HG02943 (cell line): Measurements from ENCODE around the gene POU6F2.
A peak's percentile ranks its signal among the peaks of the same experiment; 100 is the strongest.
"Not testable (repeated sequence)": the region's sequence is repeated elsewhere in the genome, so short reads cannot be mapped to it uniquely, and the experiment has no call there.

ENCODE experiments used
- ATAC-seq: cut with Tn5 transposase; IDR thresholded peaks from one replicate; pipeline ENCODE4 v1.9.1; 2021; ENCODE audit warnings: mild to moderate bottlenecking, low read depth, moderate library complexity; ENCODE audit not compliant: unreplicated experiment

The POU6F2 gene

GRCh38 chr7:39293056-39293823, 315.5 kb downstream of the POU6F2 start:
- ATAC-seq: no peak

GRCh38 chr7:39294022-39294421, 316.3 kb downstream of the POU6F2 start:
- ATAC-seq: no peak

- no peak for ATAC-seq
Measured at GRCh38 chr7:39295796-39296195, 318.1 kb downstream of the POU6F2 start.

GRCh38 chr7:39299695-39300094, 322.0 kb downstream of the POU6F2 start:
- ATAC-seq: no peak

DNA sequence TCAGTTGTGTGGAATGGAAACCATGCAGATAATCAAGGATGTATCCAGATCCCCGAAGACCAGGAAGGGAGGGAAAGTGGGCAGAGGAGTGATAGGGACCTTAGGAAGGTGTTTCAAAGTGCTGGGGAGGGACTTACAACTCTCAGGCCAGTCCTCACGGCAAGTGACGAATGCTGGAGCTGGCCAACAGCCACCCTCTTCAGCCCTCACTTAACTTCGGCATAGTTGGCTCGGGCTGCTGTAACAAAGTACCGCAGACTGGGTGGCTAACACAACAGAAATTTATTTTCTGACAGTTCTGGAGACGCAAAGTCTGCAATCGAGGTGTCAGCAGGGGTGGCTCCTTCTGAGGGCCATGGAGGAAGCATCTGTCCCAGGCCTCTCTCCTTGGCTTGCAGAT, 322.6 kb downstream of the POU6F2 start:
- no peak for ATAC-seq

- no peak for ATAC-seq
Measured at GRCh38 chr7:39301543-39301942, 323.8 kb downstream of the POU6F2 start.

- ATAC-seq: no peak
Measured at GRCh38 chr7:39304178-39304577, 326.5 kb downstream of the POU6F2 start.

DNA sequence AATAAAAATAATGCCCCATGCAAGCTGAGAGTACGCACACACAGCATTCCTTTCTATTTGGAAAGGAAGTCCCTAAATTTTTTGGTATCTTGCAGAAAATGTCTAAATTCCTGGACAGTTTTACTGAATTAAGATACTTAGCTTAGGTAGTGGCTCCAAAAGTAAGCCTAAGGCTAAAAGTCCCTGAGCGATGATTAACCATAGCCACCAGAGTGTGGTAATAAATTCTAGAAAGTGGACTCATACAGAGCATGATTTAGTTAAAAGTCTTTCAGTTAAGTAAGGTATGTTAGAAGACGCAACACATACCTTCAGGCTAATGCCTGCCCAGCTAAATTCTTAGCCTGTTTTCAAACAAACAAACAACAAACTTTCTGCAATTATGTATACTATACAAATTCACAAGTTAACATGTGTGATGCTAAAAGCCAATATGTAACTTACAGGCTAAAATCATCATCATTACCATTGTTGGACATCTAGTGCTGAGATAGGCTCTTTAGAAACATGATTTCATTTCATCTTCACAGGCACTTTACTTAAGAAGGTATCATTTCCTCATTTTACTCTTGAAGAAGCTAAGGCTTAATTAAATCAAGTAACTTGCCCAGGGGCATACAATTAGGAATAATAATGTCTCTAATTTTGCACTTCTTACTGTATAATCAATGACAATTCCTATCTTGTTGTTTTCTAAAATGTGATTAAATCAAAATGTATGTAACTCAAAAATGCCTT, 327.1 kb downstream of the POU6F2 start:
- ATAC-seq: peak; percentile 67

- no peak for ATAC-seq
Measured at GRCh38 chr7:39306016-39306570, 328.4 kb downstream of the POU6F2 start.

- ATAC-seq: no peak
Measured at GRCh38 chr7:39310699-39311098, 333.0 kb downstream of the POU6F2 start.

DNA sequence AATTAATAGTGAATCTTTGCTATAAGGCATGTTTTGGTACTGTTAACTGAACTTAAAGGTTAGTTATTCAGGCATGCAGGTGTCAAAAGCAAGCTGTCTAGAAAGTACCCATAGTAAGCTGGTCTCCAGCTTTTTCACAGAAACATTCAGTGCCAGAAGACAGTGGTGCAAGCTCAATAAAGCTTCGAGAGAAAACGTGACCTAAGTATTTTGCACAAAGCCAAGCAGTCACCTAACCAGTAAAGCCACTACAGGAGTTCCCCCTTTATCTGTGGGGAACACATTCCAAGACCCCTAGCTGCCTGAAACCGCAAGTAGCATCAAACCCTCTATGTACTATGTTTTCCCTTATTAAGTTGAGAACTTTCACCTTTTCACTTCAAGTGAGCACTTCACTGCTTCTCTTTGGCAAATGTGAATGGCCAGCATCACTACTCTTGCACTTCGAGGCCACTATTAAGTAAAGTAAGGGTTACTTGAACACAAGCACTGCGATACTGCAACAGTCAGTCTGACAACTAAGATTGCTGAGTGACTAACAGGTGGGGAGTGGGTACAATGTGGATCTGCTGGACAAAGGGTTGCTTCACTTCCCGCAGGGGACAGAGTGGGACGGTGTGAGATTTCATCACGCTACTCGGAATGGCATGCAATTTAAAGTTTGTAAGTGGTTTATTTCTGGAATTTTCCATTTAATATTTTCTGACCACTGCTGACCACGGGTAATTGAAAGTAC, 334.7 kb downstream of the POU6F2 start:
- no peak for ATAC-seq

GRCh38 chr7:39313376-39313775, 335.7 kb downstream of the POU6F2 start:
- ATAC-seq: no peak

- no peak for ATAC-seq
Measured at GRCh38 chr7:39313974-39314373, 336.3 kb downstream of the POU6F2 start.

DNA sequence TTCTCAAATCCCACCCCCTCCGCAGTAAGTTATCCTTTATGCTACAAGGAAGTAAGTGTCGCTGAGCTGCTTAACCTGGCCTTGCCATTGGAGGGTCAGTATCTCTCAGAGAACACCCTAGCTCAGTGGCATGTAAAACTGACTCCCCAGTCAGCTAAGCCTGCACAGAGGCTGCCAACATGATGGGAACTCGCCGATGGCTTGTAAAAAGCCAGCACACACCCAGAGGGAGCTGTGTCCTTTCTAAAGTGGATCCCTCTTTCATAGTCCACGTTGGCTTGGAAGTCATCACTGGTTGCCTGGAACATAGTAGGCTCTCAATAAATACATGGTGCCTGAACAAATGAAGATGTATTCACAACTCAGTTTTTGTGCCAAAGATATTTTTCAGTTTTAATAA, 339.4 kb downstream of the POU6F2 start:
- no peak for ATAC-seq

- no peak for ATAC-seq
Measured at GRCh38 chr7:39317896-39318295, 340.2 kb downstream of the POU6F2 start.

DNA sequence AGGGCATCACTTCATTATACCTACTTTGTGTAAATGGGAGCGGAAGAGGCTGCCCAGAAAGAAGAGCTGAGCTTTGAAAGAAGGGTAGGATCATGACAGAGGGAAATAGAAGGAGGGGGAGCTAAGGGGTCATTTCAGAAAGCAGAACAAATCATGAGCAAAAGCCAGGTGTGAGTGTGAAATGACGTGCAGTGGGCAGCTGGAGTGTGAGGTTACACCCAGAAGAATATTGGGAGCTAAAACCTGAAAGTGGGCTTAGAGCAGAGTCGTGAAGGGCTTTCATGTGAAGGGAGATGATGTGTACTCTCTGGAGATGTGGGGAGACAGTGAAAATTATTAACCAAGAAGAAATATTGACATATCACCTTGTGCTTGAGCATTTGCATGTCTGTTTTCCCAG, 343.5 kb downstream of the POU6F2 start:
- no peak for ATAC-seq

GRCh38 chr7:39321909-39322498, 344.3 kb downstream of the POU6F2 start:
- ATAC-seq: no peak

GRCh38 chr7:39324139-39324760, 346.5 kb downstream of the POU6F2 start:
- ATAC-seq: no peak

DNA sequence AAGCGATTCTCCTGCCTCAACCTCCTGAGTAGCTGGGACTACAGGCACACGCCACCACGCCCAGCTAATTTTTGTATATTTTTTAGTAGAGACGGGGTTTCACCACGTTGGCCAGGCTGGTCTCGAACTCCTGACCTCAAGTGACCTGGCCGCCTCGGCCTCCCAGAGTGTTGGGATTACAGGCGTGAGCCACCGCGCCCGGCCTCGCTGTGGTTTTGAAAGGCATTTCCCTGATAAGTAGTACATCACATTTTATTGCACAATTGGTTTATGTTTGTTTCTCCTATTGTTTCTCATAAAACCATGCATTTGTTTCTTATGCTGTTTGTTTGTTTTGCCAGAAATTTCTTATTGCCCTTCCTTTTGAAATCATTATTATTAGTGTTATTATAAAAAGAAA, 353.9 kb downstream of the POU6F2 start:
- ATAC-seq: not testable (repeated sequence)

GRCh38 chr7:39332142-39332541, 354.4 kb downstream of the POU6F2 start:
- no peak for ATAC-seq
